Stimulated activated CD4-positive, alpha-beta T cell treated with anti-CD3 and anti-CD28 coated beads, TNF-alpha, amount 100 ng/mL, for 4 hours (primary cell): ENCODE results near the gene SLC35F3.
"Not testable (repeated sequence)": the region's sequence is repeated elsewhere in the genome, so short reads cannot be mapped to it uniquely, and the experiment has no call there.

Experiments
- DNase-seq, 3 experiments: peaks; one replicate each; pipeline ENCODE4 v3.0.0-alpha.2; 2020; ENCODE audit warnings: low read depth in 3 of 3

SLC35F3 gene

GRCh38 chr1:234188454-234188792, 283.9 kb downstream of the SLC35F3 start:
- DNase-seq: no peak

- DNase-seq: no peak
These were observed 293.4 kb downstream of the SLC35F3 start for GRCh38 chr1:234197839-234198238.

- no peak for DNase-seq
These were observed 295.1 kb downstream of the SLC35F3 start for GRCh38 chr1:234199476-234200127.

- no peak for DNase-seq
These were observed 296.1 kb downstream of the SLC35F3 start for GRCh38 chr1:234200566-234200965.

GRCh38 chr1:234201600-234201999, 297.1 kb downstream of the SLC35F3 start:
- DNase-seq: no peak

- DNase-seq: no peak
These were observed 301.5 kb downstream of the SLC35F3 start for GRCh38 chr1:234205966-234206365.

GRCh38 chr1:234206651-234207284, 302.3 kb downstream of the SLC35F3 start:
- DNase-seq: no peak

GRCh38 chr1:234208351-234208750, 303.9 kb downstream of the SLC35F3 start:
- DNase-seq: no peak

- no peak for DNase-seq
These were observed 304.3 kb downstream of the SLC35F3 start for GRCh38 chr1:234208791-234209190.

- not testable (repeated sequence) for DNase-seq
These were observed 306.0 kb downstream of the SLC35F3 start for GRCh38 chr1:234210429-234210828.

- DNase-seq: not testable (repeated sequence)
These were observed 307.4 kb downstream of the SLC35F3 start for GRCh38 chr1:234211855-234212254.

GRCh38 chr1:234212764-234213657, 308.5 kb downstream of the SLC35F3 start:
- peak in 1 of 3 experiments; percentile 25 for DNase-seq

GRCh38 chr1:234213658-234214128, 309.2 kb downstream of the SLC35F3 start:
- no peak for DNase-seq

- DNase-seq: peak; percentile 6 to 18 (median 17)
These were observed 309.8 kb downstream of the SLC35F3 start for GRCh38 chr1:234214129-234214910.

GRCh38 chr1:234214911-234215892, 310.7 kb downstream of the SLC35F3 start:
- DNase-seq: no peak

- no peak for DNase-seq
These were observed 311.7 kb downstream of the SLC35F3 start for GRCh38 chr1:234216116-234216703.

- no peak for DNase-seq
These were observed 312.9 kb downstream of the SLC35F3 start for GRCh38 chr1:234217316-234217840.

GRCh38 chr1:234218078-234218477, 313.6 kb downstream of the SLC35F3 start:
- no peak for DNase-seq

GRCh38 chr1:234219711-234220110, 315.2 kb downstream of the SLC35F3 start:
- no peak for DNase-seq

- no peak for DNase-seq
These were observed 317.1 kb downstream of the SLC35F3 start for GRCh38 chr1:234221601-234222000.
